Measurements from ENCODE around the gene LRRC28.

DNA sequence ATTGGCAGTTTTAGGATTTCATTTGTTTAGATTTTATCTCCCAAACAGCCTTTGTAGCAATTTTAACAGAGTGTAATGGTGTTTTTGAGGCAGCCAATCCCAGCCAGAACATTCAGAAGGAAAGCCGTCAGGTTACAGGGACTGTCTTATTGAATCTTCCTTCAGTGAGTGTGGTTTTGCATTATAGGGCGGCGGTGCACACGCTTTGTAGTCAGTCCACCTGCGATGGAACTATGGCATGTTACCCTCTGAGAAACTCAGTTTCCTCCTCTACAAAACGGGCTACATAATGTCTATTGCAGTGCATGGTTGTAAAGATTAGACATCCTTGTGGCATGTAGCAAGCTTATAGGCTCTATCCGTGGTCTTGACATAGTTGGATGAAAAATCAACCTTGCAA is 1.0 kb downstream of the LRRC28 start:
- TF ChIP-seq POLR2AphosphoS5 (IDR thresholded peaks at IDR 0.05), result no peak
- TF ChIP-seq POLR2A (IDR thresholded peaks at IDR 0.05), result no peak
- TF ChIP-seq, protein P1, sequence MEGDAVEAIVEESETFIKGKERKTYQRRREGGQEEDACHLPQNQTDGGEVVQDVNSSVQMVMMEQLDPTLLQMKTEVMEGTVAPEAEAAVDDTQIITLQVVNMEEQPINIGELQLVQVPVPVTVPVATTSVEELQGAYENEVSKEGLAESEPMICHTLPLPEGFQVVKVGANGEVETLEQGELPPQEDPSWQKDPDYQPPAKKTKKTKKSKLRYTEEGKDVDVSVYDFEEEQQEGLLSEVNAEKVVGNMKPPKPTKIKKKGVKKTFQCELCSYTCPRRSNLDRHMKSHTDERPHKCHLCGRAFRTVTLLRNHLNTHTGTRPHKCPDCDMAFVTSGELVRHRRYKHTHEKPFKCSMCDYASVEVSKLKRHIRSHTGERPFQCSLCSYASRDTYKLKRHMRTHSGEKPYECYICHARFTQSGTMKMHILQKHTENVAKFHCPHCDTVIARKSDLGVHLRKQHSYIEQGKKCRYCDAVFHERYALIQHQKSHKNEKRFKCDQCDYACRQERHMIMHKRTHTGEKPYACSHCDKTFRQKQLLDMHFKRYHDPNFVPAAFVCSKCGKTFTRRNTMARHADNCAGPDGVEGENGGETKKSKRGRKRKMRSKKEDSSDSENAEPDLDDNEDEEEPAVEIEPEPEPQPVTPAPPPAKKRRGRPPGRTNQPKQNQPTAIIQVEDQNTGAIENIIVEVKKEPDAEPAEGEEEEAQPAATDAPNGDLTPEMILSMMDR (IDR thresholded peaks at IDR 0.05), result no peak

All from breast epithelium (tissue), 3 donors.